Osteocyte (in vitro differentiated cells): ENCODE results near the gene IFTAP. TPM values are rescaled to one million over a fixed set of nuclear protein-coding genes. Genes with fewer than 3 reads are reported as not detected.

Experiments used
- DNase-seq: peaks from one replicate; pipeline ENCODE4 v3.0.0; 2021; ENCODE audit warnings: mixed read lengths; ENCODE audit not compliant: unreplicated experiment; ENCODE audit errors: extremely low spot score
- H3K27ac Mint-ChIP-seq: one replicate; pipeline ENCODE4 v1.8.0; 2021; ENCODE audit warnings: mild to moderate bottlenecking, mixed read lengths; ENCODE audit not compliant: unreplicated experiment
- H3K27me3 Mint-ChIP-seq: one replicate; pipeline ENCODE4 v1.8.0; 2021; ENCODE audit warnings: mixed read lengths; ENCODE audit not compliant: unreplicated experiment
- H3K36me3 Mint-ChIP-seq: one replicate; pipeline ENCODE4 v1.8.0; 2021; ENCODE audit warnings: mixed read lengths; ENCODE audit not compliant: unreplicated experiment
- H3K4me1 Mint-ChIP-seq: one replicate; pipeline ENCODE4 v1.8.0; 2021; ENCODE audit warnings: mixed read lengths; ENCODE audit not compliant: unreplicated experiment
- H3K4me3 Mint-ChIP-seq: one replicate; pipeline ENCODE4 v1.8.0; 2021; ENCODE audit warnings: mild to moderate bottlenecking, moderate library complexity, mixed read lengths; ENCODE audit not compliant: unreplicated experiment
- H3K9me3 Mint-ChIP-seq: one replicate; pipeline ENCODE4 v1.8.0; 2021; ENCODE audit warnings: mixed read lengths; ENCODE audit not compliant: unreplicated experiment
- CTCF ChIP-seq: fragments of 200-600 bp; sonication (generic); IDR thresholded peaks from 2 replicates; pipeline ENCODE4 v1.5.0; 2021; ENCODE audit warnings: antibody characterized with exemption, mild to moderate bottlenecking, moderate library complexity
- total RNA-seq: library from RNA; stranded (reverse); gene quantifications from 2 replicates; pipeline ENCODE4 v1.2.1, GENCODE V29; 2021

Gene IFTAP
- total RNA-seq, 1 donor from 2014 or later = 22.5 TPM

- Mint-ChIP-seq H3K27ac (no peak overlapping the region), H3K9me3 (peaks cover 5% of the 10 kb centered on the region), H3K36me3 (no peaks in the 10 kb centered on the region), H3K4me1 (no peaks in the 10 kb centered on the region), H3K4me3 (no peak overlapping the region), H3K27me3 (peaks cover 40% of the 10 kb centered on the region)
- no peak for DNase-seq
- TF ChIP-seq CTCF = no peak
Observed at GRCh38 chr11:36583667-36584066, 10.6 kb upstream of the IFTAP start.

- peaks cover 5% of the 10 kb centered on the region for H3K9me3 Mint-ChIP-seq
- no peak for TF ChIP-seq CTCF
- H3K27me3 Mint-ChIP-seq = peaks cover 62% of the 10 kb centered on the region
- no peak for DNase-seq
- H3K4me3 Mint-ChIP-seq = no peak overlapping the region
- no peaks in the 10 kb centered on the region for H3K4me1 Mint-ChIP-seq
- H3K27ac Mint-ChIP-seq = no peak overlapping the region
- H3K36me3 Mint-ChIP-seq = no peaks in the 10 kb centered on the region
Observed at GRCh38 chr11:36586543-36586942, 7.8 kb upstream of the IFTAP start.

- DNase-seq = no peak
- no peaks in the 10 kb centered on the region for H3K36me3 Mint-ChIP-seq
- H3K9me3 Mint-ChIP-seq = no peaks in the 10 kb centered on the region
- no peak overlapping the region for H3K4me3 Mint-ChIP-seq
- peaks cover 70% of the 10 kb centered on the region for H3K27me3 Mint-ChIP-seq
- no peak overlapping the region for H3K27ac Mint-ChIP-seq
- H3K4me1 Mint-ChIP-seq = no peaks in the 10 kb centered on the region
- no peak for TF ChIP-seq CTCF
Observed at GRCh38 chr11:36588099-36588498, 6.2 kb upstream of the IFTAP start.

- Mint-ChIP-seq H3K36me3 (no peaks in the 10 kb centered on the region), H3K27ac (no peak overlapping the region), H3K4me1 (peaks cover 13% of the 10 kb centered on the region), H3K4me3 (no peak overlapping the region), H3K27me3 (peaks cover 53% of the 10 kb centered on the region), H3K9me3 (no peaks in the 10 kb centered on the region)
- no peak for DNase-seq
- TF ChIP-seq CTCF = no peak
Observed at GRCh38 chr11:36590513-36590912, 3.8 kb upstream of the IFTAP start.

- no peak overlapping the region for H3K27ac Mint-ChIP-seq
- H3K36me3 Mint-ChIP-seq = no peaks in the 10 kb centered on the region
- H3K9me3 Mint-ChIP-seq = no peaks in the 10 kb centered on the region
- no peak for DNase-seq
- no peak overlapping the region for H3K4me3 Mint-ChIP-seq
- peaks cover 14% of the 10 kb centered on the region for H3K4me1 Mint-ChIP-seq
- peaks cover 44% of the 10 kb centered on the region for H3K27me3 Mint-ChIP-seq
- TF ChIP-seq CTCF = no peak
Observed at GRCh38 chr11:36591433-36591832, 2.9 kb upstream of the IFTAP start.
